Keratinocyte (primary cell): ENCODE results near the gene SND1. TPM values are rescaled to one million over a fixed set of nuclear protein-coding genes. Genes with fewer than 3 reads are reported as not detected.

Experiments used
- DNase-seq: peaks from one replicate; pipeline ENCODE4 v3.0.0-alpha.2; 2011; ENCODE audit warnings: low read depth, missing footprints, low spot score
- FAIRE-seq: peaks from 2 replicates; lab custom pipeline; 2011; peaks lifted over from hg19 to GRCh38; lab: Jason Lieb, UNC
- H2AFZ ChIP-seq: 2 replicates; pipeline ENCODE4 v1.6.0; 2012; ENCODE audit warnings: low read length, control low read depth, inconsistent platforms; ENCODE audit not compliant: control insufficient read depth
- H3K27ac ChIP-seq: 2 replicates; pipeline ENCODE4 v1.5.1; 2011; ENCODE audit warnings: low read length; ENCODE audit not compliant: control insufficient read depth, insufficient read depth
- H3K27me3 ChIP-seq: 3 replicates; pipeline ENCODE4 v1.6.0; 2011; ENCODE audit warnings: low read length; ENCODE audit not compliant: control insufficient read depth, insufficient read depth; ENCODE audit errors: extremely low read depth
- H3K36me3 ChIP-seq, 2 experiments: 2 replicates in 1 of 2; 3 replicates in 1 of 2; pipeline ENCODE4 v1.5.1; 2011; ENCODE audit warnings: low read length in 2 of 2, mild to moderate bottlenecking in 1 of 2; ENCODE audit not compliant: control insufficient read depth in 2 of 2, insufficient read depth in 2 of 2; ENCODE audit errors: extremely low read depth in 1 of 2
- H3K4me1 ChIP-seq: 3 replicates; pipeline ENCODE4 v1.5.1; 2011; ENCODE audit warnings: low read length; ENCODE audit not compliant: control insufficient read depth, insufficient read depth; ENCODE audit errors: extremely low read depth
- H3K4me2 ChIP-seq: 3 replicates; pipeline ENCODE4 v1.6.0; 2011; ENCODE audit warnings: low read depth, low read length; ENCODE audit not compliant: control insufficient read depth, insufficient read depth; ENCODE audit errors: extremely low read depth
- H3K4me3 ChIP-seq, 3 experiments: fragments of 200-600 bp in 1 of 3; sonication (generic) in 1 of 3; 2 replicates in 2 of 3; 3 replicates in 1 of 3; pipeline ENCODE4 v1.5.1; 2011 to 2016; ENCODE audit warnings: low read length in 3 of 3, mild to moderate bottlenecking in 3 of 3, control low read depth in 2 of 3, inconsistent platforms in 1 of 3, low read depth in 1 of 3, mixed read lengths in 1 of 3, mixed run types in 1 of 3, moderate library complexity in 1 of 3; ENCODE audit not compliant: control insufficient read depth in 2 of 3, insufficient read depth in 2 of 3; ENCODE audit errors: extremely low read depth in 1 of 3
- H3K79me2 ChIP-seq: 2 replicates; pipeline ENCODE4 v1.6.0; 2012; ENCODE audit warnings: low read length; ENCODE audit not compliant: control insufficient read depth, insufficient read depth
- H3K9ac ChIP-seq: 3 replicates; pipeline ENCODE4 v1.6.0; 2011; ENCODE audit warnings: low read length; ENCODE audit not compliant: control insufficient read depth, insufficient read depth; ENCODE audit errors: extremely low read depth
- H3K9me1 ChIP-seq: 3 replicates; pipeline ENCODE4 v1.6.0; 2011; ENCODE audit warnings: low read length; ENCODE audit not compliant: control insufficient read depth, insufficient read depth; ENCODE audit errors: extremely low read depth
- H3K9me3 ChIP-seq: 2 replicates; pipeline ENCODE4 v1.5.1; 2012; ENCODE audit warnings: low read depth, low read length; ENCODE audit not compliant: control insufficient read depth
- H4K20me1 ChIP-seq: 3 replicates; pipeline ENCODE4 v1.6.0; 2011; ENCODE audit warnings: low read length; ENCODE audit not compliant: control insufficient read depth, insufficient read depth; ENCODE audit errors: extremely low read depth
- CTCF ChIP-seq, 3 experiments: IDR thresholded peaks in 1 of 3; conservative IDR thresholded peaks in 1 of 3; optimal IDR thresholded peaks in 1 of 3; 2 replicates in 2 of 3; 3 replicates in 1 of 3; pipeline versions ENCODE3 to v1.5.1; 2011; ENCODE audit warnings: low read length in 3 of 3, mild to moderate bottlenecking in 3 of 3, moderate library complexity in 2 of 3, control low read depth in 1 of 3, inconsistent platforms in 1 of 3; ENCODE audit not compliant: insufficient read depth in 2 of 3; ENCODE audit errors: extremely low read depth in 1 of 3
- EZH2 ChIP-seq: IDR thresholded peaks from one replicate; pipeline ENCODE4 v1.6.1; 2012; ENCODE audit warnings: inconsistent platforms, mild to moderate bottlenecking, low read length, moderate library complexity
- dilution Hi-C: fragments of 300-500 bp; cut with MboI; formaldehyde crosslinking; loops from one replicate; pipeline ENCODE4 v1.7.0; 2020; ENCODE audit warnings: low sequenced_read_pairs; ENCODE audit not compliant: extremely low pct_ligation_motif_present
- polyA plus RNA-seq, 5 experiments: library from polyadenylated mRNA; depleted of rRNA in 3 of 5; stranded (reverse) in 3 of 5; stranded (forward) in 1 of 5; unstranded in 1 of 5; fragments of >200 nt; gene quantifications; 1 replicate in 1 of 5; 2 replicates in 3 of 5; 3 replicates in 1 of 5; pipeline versions ENCODE4 v1.2.1 to v1.2.3, GENCODE V29; 2011 to 2012; ENCODE audit warnings: missing spikeins in 2 of 5, low read depth in 1 of 5, low replicate concordance in 1 of 5

The SND1 gene
- polyA plus RNA-seq, 1 donor (not counting 4 experiments of a cell fraction or from before 2014, with no cell fraction given) = 140 TPM

GRCh38 chr7:127922656-127923055, 270.7 kb downstream of the SND1 start:
- no peaks in the 10 kb centered on the region for H3K4me1 ChIP-seq
- no peaks in the 10 kb centered on the region for H3K27me3 ChIP-seq
- peaks cover 25% of the 10 kb centered on the region for H3K79me2 ChIP-seq
- no peak overlapping the region for H3K27ac ChIP-seq
- FAIRE-seq (no peak), DNase-seq (no peak)
- H3K9me1 ChIP-seq = peaks cover 3% of the 10 kb centered on the region
- H3K9ac ChIP-seq = no peak overlapping the region
- TF ChIP-seq CTCF (optimal IDR thresholded peaks at IDR 0.05 in 1 of 3, IDR thresholded peaks at IDR 0.05 in 1 of 3, conservative IDR thresholded peaks at IDR 0.05 in 1 of 3; ENCODE audit: extremely low read depth in 1 of 3, insufficient read depth in 2 of 3, low read length in 3 of 3) (no peak), EZH2 (no peak)
- no peak overlapping the region for H2AFZ ChIP-seq
- H3K4me2 ChIP-seq = no peak overlapping the region
- H3K36me3 ChIP-seq = no peaks in the 10 kb centered on the region
- peaks cover 7% of the 10 kb centered on the region for H4K20me1 ChIP-seq
- H3K9me3 ChIP-seq = no peaks in the 10 kb centered on the region
- dilution Hi-C loops = no loop called here
- no peak overlapping the region for H3K4me3 ChIP-seq

GRCh38 chr7:127924874-127925273, 272.9 kb downstream of the SND1 start:
- dilution Hi-C loops = no loop called here
- no peak for DNase-seq
- Histone ChIP-seq H3K9me3 (no peaks in the 10 kb centered on the region), H3K4me2 (no peak overlapping the region), H4K20me1 (peaks cover 7% of the 10 kb centered on the region), H3K9me1 (peaks cover 3% of the 10 kb centered on the region), H3K4me1 (no peaks in the 10 kb centered on the region), H3K27me3 (no peaks in the 10 kb centered on the region), H3K27ac (no peak overlapping the region), H2AFZ (no peak overlapping the region), H3K79me2 (peaks cover 25% of the 10 kb centered on the region), H3K9ac (no peak overlapping the region), H3K4me3 (no peak overlapping the region), H3K36me3 (peaks cover 4 to 9% of the 10 kb centered on the region in 2 experiments)
- TF ChIP-seq EZH2 = no peak
- TF ChIP-seq CTCF (optimal IDR thresholded peaks at IDR 0.05 in 1 of 3, IDR thresholded peaks at IDR 0.05 in 1 of 3, conservative IDR thresholded peaks at IDR 0.05 in 1 of 3; ENCODE audit: extremely low read depth in 1 of 3, insufficient read depth in 2 of 3, low read length in 3 of 3) = no peak
- no peak for FAIRE-seq
